DMS153 treated with DMSO at 0.1 percent for 48 hours (cell line): Measurements from ENCODE around the gene EML6.

Experiments used
- DNase-seq: peaks from one replicate; lab custom pipeline; 2025; ENCODE audit not compliant: unreplicated experiment; lab: John Stamatoyannopoulos, UW

The EML6 gene

DNA sequence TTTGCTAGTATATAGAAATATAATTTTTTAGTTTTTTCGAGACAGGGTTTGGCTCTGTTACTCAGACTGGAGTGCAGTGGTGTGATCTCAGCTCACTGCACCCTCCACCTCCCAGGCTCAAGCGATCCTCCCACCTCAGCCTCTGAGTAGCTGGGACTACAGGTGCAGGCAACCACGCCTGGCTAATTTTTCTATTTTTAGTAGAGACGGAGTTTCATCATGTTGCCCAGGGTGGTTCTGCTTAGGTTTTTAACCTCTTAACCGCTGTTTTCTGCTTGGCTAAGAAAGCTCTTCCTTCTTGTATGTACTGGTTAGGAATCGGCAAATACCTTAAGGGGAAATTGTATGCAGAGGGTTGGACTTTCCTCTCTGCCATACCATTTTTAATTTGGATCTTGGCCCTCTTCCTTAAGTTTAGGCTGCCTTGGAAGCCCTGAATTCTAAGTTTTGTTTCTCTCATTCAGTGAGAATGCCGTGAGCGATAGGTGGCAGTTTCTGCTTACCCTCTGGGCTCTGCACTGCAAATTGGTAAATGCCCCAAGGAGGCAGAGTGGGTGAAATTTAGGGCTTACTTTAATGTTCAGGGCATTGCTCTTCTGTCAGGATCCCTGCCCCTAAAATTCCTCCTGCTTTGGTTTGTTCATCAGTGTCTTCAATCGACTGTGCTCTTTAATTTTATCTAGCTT is 32.3 kb downstream of the EML6 start:
- DNase-seq, result no peak

DNA sequence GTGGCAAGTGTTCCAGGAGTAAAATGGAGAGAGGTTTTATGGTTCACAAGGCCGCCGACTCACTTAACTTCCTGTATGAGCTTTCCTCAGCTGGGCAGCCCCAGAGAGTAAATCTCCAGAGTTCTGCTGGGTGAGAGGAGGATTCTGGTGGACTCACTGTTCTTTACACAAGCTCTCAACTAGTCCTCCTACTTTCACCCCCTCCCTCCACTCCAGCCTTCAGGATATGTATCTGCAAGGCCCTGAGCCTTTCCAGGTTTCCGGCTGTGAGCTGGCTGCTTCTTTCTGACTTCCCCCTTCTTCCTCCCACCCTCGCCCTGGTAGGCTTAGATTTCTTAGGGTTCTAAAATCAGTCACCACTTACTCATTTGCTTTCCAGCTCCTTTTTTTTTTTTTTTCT is 34.0 kb downstream of the EML6 start:
- DNase-seq, result no peak

DNA sequence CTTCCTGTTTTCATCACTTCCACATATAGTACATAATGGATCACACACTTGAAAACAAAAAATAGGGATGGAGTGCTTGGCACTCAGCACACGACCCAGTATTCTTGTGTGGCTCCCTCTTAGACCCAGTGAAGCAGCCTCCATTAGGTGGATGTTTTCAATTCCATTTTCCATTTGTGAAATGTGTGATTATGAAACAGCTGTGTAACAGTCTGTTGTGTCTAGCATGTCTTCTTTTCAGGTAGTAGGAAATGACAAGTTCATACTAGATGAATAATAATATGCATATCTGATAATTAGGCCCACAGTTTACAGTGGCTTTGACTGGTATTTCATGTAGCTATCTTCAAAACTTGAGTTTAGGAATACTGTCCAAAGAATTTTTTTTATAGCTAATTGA is 35.5 kb downstream of the EML6 start:
- no peak for DNase-seq

DNA sequence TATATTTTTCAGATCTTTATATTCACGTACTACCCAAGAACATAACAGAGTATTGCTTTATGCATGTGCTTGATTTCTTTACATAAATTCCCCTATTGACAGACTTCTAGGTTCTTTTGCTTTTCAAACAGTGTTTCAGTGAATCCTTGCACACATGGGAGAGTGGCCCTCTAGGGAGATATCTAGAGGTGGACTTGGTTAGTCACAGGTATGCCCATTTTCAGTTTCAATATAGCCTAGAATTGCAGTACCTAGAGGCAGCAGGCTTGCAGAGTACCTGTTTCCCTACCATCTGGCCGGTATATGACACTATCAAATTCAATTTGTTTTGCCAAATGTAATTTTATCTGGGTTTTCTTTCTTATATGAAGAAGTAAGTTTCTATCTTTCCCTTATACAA is 36.8 kb downstream of the EML6 start:
- DNase-seq, result no peak

DNA sequence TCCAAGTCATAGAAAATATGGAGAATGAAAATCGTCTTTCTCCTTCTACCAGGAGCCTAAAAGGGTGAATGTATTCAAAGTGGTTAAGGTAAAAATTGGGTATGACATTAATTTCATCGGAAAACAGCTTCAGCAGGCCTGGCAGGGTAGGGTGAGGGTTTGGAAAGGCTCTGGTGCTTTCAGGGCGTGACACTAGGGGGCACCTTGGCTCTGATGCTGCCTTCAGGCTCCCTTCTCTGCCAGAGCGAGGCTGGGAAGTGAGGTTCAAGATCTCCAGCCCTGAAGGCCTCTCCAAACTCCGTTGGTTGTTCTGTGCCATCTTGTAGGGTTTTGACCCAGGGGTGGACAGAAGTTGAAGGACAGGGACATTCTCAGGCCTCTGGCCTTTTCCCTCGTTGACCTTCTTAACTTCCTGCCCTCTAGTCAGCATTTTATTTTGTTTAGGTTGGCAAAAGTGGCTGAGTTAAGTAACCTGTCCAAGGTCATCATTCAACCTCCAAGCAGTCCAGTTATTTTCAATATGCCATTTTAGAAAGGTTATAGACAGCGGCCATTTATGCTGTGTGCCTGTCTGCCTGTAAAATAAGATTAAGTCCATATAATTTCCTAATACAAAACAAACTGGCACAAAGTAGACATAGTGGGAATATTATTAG is 40.3 kb downstream of the EML6 start:
- peak; percentile 3 for DNase-seq

DNA sequence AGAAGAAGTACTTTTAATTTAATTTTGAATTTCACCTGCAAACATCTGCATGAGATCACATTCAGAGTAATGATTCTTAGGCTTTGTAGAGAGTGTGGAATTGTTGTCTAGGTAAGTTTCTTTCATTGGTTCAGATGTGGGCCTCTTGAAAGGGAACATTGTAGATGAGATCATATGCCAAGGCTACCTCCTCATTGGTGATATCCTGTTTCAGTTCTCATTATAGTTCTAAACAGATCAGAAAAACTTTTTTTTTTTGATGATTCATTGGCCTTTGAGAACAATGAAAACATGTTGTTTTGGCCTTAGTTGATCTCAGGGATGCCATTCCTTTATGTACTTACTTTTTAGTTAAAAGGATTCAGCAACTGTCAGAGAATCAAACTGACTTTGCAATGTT is 44.5 kb downstream of the EML6 start:
- DNase-seq, result no peak

DNA sequence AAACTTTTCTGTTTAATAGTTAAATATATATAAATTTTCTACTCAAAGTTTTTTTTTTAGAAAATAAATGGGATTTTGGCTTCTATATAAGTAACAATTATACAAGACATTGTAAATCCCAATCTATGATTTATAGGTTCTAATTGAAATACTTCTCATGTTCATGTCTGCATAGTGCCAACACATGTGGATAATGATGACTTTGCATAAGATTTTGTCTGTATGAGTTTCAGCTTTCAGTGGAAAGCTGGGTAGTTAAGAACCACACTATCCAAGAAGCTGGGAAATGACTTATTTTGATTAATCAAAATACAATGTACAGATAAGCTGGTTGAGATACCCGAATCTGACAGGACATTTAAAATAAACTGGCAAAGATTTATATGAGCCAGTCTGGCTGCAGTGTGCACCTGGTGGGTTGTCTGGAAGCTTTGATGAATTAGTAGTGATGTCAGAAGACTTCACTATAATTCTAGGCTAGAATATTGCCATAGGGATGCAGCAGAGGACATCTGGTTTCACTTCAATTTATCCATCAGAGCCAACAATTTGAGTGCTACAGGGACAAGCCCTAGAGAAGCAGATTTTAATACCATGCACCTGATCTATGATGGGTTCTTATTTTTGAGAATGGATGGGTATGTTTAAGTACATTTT is 45.4 kb downstream of the EML6 start:
- no peak for DNase-seq

DNA sequence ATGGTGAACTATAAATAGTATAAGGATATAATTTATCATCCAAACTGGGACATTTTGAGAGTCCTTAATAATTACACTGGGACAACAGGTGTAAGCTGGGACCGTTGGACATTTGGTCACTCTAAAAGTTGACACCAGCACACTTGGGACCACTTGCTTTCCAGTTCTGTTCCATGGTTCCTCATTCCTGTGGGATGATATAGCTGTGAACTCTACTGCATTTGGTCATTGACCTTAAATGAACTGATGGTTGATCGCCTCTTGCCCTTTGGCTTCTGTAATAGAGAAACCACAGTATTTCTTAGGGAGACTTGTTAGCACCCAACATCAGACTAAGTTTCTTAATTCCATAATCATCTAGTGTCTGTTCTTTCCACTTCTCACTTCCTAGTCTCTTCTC is 46.7 kb downstream of the EML6 start:
- DNase-seq, result no peak

DNA sequence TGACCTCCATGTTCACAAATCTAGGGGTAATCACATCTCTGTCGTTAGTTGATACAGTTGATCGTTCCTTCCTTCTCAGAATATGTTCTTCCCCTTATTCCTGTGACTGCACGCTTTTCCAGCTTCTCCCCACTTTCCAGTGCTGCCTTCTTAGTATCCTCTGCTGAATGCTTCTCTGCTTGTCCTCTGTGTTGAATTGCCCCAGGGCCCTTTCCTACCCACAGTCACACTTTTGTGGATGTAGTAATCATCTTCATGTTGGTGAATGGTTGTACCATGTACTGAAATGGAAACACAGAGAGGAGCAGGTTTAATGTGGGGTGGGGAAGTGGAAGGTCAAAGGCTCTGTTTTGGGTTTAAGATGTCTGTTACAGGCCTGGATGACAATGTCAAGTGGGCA is 47.2 kb downstream of the EML6 start:
- DNase-seq, result no peak

DNA sequence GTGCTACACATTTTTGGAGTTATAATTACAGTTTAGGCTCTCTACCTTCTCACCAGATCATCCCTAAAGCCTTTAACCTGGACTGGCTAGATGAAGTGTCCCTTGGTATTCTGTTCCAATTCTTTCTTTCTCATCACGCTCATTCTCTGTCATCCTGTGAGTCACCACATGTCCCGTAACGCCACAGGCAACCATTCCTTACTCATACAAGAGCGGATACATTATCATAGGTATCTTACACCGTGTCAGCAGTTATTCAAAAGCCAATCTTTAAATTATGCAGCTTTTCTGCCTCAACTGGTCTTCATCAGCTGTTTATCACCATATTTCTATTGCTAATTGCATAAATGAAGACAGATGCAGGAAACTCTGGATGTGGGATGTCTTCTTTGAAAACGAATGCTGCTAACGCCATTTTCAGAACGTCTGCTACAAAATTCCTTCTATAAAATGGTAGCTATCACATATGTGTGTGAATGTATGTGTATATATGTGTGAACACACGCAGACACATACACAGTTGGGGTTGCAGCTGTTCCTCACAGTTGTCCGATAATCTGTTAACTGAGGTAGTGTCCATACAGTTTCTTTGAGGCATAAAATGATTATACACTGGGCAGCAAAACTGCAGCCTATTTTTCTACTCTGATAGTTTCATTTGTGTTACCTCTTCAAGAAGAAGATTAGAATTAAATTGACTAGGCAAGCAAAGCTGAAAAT is 47.9 kb downstream of the EML6 start:
- DNase-seq, result no peak

DNA sequence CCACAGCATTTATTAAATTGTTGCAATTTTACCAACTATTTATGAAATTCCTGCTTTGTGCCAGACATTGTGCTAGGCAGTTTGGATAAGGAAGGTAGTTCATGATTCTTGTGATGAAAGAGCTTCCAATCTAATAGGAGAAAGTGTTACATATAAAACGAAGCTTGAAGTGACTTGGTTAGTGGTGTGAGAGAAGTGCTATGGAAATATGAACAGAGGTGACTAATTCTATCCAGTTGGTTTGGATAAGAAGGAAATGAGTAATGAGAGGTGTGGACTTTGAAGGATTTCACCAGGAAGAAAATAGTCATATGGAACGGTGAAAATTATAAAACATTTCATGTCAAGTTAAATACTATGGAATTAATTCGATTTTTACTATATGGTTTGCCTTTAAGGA is 48.6 kb downstream of the EML6 start:
- no peak for DNase-seq

DNA sequence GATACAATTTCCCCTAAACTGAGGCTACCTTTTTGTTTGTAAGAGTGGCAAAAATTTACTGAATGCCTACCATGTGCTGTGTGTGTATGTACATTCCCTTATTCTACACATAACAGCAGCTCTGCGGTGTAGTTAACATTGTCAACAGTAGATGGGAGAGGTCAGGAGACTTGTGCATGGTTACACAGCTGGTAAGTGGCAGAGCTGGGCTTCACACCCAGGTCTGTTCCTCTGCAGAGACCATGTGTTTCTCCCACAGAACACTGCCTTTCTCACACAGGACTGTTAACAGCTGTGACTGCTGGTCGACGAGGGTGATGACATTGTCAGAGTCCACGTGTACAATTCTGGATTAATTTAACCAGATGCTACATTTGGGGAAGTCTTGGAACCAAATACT is 49.1 kb downstream of the EML6 start:
- DNase-seq, result no peak

DNA sequence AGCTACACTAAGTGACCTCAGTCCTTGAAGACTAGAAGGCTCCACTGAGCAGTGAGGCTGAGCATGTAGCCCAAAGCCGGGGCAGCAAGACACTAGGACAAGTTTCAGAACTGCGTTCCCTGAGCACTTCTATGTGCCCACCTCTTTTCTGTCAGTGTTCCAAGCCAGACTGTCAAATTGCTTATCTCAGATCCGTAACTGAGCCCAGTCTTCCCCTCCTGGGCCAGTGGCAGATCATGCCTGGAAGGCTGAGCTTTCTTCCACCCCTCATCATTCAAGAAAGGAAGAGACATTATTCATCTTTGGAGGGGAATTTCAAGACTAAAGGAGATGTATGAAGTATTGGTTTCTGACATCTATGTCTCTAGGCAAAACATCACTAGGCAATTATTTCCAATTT is 49.8 kb downstream of the EML6 start:
- DNase-seq, result no peak

DNA sequence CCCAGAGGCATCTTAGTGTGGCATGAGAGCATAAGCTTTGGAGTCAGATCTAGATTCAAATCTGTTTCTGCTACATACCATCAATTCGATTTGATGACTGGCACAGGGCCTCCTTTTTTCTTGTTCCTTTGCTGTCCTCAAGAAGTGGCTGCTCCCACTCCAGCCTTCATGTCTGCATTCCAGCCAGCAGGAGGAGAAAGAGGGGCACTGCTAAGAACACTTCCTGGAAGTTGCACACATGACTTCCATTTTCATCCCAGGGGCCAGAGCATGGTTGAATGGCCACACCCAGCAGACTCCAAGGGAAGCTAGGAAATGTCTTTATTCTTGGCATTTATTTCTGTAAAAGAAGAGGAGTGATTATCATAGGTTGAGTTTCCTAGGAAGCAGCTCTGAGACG is 50.4 kb downstream of the EML6 start:
- no peak for DNase-seq

DNA sequence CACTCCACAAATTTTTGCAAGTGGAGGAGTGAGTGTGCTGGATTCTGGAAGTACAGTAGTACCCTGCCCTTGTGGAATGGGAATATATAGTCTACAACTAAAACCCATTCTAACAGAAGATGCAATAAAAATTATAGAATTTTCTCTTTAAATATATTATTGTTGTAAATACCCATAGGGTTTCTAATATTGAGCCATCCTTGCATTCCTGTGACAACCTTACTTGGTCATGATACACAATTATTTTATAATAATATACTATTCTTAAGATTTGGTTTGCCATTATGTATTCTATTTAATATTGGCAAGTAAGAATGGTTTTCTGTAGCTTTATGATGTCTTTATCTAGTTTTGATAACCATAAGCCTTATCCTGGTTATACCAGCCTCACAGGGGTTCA is 52.2 kb downstream of the EML6 start:
- no peak for DNase-seq

DNA sequence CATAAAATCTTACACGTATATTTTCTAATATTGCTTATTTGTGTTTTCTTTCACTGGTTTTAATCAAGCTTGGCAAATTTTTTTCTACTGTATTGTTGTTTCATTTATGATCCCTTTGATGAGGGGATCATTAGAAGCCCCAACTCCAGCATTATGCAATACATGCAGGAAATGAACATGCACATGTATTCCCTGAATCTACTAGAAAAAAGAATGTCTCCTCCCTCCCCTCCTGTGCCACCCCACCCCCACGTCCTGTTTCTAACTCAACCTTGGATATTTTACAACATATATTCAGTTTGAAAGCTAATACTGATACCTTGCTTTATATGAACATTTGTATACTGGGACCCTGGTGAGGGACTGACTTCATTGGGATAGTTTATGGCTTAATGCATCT is 53.0 kb downstream of the EML6 start:
- DNase-seq, result no peak

DNA sequence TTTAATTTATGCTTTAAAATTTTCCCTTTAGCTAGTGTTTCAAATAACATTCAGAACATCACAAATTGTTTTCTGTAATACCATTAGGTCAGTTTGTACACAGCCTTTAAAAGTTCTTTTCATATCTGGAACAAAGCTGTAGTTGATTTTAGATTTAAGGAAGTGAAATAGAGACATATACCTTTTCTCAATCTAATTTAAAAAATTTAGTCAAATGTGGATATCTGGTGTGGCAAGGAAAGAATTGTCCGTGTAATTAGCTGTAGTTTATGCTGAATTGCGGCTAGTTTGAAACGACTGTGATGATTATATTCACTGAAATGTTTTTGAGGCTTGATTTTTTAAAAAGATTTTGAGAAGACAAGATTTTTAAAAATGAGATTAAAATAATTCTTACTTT is 59.9 kb downstream of the EML6 start:
- no peak for DNase-seq

DNA sequence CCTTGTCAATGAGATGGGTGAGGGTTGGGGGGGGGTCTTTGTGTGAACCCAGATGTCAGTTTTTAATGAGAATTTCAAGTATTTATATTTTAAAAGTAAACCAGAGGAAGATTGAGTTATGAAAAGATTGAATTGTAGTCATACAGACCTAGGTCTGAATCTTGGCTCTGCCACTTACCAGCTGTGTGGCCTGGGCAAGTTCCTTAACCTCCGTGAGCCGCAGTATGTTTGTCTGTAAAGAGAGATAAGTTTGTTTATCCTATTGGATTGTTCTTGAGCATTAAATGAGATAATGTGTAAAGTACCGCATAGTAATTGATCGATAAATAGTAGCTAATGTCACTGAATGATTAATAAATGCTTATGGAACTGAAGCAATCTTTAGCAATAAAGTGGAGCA is 63.8 kb downstream of the EML6 start:
- no peak for DNase-seq

DNA sequence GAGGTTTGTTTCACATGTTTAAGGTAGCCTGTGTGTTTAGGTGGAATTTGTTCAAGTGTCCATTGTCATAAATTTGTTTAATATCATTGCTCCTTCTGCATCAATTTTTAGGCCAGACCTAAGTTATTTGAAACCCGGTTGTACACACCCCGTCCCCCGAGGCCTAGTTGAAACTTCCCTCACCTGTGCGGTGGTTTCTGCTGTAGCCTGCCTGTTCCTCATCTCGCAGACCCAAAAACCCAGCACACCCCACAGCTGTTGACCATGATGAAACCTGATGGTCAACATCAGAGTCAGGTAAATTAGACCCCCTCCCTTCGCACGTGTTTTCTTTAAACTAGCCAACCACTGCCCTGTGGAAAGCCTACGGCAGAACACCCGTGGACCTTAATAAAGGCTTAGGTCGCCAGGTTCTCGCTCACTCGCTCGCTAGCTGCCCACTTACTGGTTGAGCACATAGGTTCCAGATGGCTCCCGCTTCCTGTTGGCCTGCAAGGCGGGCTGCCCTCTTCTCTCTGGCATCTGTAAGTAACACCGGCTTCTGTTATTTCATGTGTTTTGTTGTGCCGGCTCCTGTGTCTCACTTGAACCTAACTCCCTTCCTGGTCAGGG is 64.4 kb downstream of the EML6 start:
- DNase-seq, result no peak

DNA sequence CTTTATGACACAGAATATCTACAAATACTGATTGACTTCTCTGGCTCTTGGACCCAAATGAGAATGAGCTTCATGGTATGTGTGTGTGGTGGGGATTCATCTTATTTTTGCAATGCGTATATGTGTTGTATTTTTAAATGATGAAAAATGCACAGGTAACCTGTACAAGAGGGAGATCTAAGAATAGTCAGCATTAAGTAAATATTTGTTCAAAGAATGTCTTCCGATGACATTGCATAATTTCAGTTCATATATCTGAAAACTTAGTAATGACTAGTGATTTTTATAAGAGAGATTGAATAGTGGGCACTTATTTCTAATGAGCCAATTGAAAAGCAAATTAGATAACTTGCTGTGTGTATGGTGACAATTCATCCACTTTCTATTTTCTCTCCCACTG is 66.4 kb downstream of the EML6 start:
- no peak for DNase-seq

DNA sequence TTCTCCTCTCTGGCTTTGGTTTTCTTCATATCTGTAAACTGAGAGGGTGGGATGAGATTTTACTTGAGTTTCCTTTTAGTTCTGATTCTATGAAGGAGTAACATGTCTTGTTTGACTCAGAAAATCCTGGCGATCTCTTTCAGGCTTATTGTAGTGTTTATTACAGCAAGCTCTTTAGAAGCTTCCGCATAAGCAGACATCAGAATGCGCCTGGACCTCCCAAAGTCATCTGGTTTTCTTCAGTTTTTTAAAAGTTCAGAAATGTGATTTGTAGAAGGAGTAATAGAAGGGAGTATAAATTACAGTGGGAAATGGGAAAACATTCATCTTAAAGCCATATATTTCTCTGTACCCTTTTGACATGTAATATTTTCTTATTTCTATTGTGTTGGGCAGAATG is 68.4 kb downstream of the EML6 start:
- DNase-seq, result no peak

DNA sequence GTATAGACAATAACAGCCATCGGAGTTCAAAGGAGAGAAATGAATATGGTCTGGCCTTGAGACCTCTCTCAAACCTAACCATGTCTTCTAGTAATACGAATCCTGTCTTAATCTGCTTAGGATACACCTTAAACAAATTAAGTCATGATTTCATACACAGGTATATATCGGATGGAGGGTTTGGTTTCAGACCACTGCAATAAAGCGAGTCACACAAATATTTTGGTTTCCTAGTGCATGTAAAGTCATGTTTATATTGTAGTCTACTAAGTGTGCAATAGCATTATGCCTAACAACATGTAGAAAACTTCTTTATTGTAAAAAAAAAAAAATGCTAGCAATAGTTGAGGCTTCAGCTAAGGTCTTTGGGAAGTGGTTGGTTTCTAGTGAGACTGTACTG is 73.8 kb downstream of the EML6 start:
- no peak for DNase-seq
